HepG2 (cell line): Measurements from ENCODE around the gene MRPL20. TPM values are rescaled to one million over a fixed set of nuclear protein-coding genes. Genes with fewer than 3 reads are reported as not detected.

Experiments
- CENPT ChIP-seq: sonication (generic); formaldehyde crosslinking; IDR thresholded peaks from 2 replicates; pipeline ENCODE4 v1.8.0; 2022; ENCODE audit warnings: low read depth, mild to moderate bottlenecking, moderate library complexity, missing genetic modification reagents
- DPF2 ChIP-seq: sonication (generic); formaldehyde crosslinking; IDR thresholded peaks from 2 replicates; pipeline ENCODE4 v1.4.0; 2020; ENCODE audit warnings: mild to moderate bottlenecking, low read depth, missing genetic modification reagents, borderline replicate concordance
- FOSL2 ChIP-seq: sonication (generic); formaldehyde crosslinking; IDR thresholded peaks from 2 replicates; pipeline ENCODE4 v1.4.0; 2020; ENCODE audit warnings: missing genetic modification reagents
- IKZF1 ChIP-seq: fragments of 450-650 bp; IDR thresholded peaks from 2 replicates; pipeline ENCODE4 v1.7.1; 2016
- JUN ChIP-seq: sonication (generic); formaldehyde crosslinking; IDR thresholded peaks from 2 replicates; pipeline ENCODE4 v1.4.0; 2020; ENCODE audit warnings: mild to moderate bottlenecking, missing genetic modification reagents
- JUNB ChIP-seq: sonication (generic); formaldehyde crosslinking; IDR thresholded peaks from 2 replicates; pipeline ENCODE4 v1.8.0; 2022; ENCODE audit warnings: missing genetic modification reagents, mild to moderate bottlenecking, borderline replicate concordance
- SETDB1 ChIP-seq: sonication (generic); formaldehyde crosslinking; IDR thresholded peaks from 2 replicates; pipeline ENCODE4 v1.5.1; 2020; ENCODE audit warnings: missing genetic modification reagents, mild to moderate bottlenecking, borderline replicate concordance
- SMAD9 ChIP-seq: sonication (generic); formaldehyde crosslinking; IDR thresholded peaks from 2 replicates; pipeline ENCODE4 v1.5.1; 2020; ENCODE audit warnings: mild to moderate bottlenecking, missing genetic modification reagents
- ZBTB46 ChIP-seq: sonication (generic); formaldehyde crosslinking; IDR thresholded peaks from 2 replicates; pipeline ENCODE4 v1.4.0; 2020; ENCODE audit warnings: mild to moderate bottlenecking, missing genetic modification reagents, borderline replicate concordance
- ZFP1 ChIP-seq: IDR thresholded peaks from 2 replicates; pipeline ENCODE4 v1.6.1; 2016
- ZFP36 ChIP-seq: fragments of 150-350 bp; IDR thresholded peaks from 2 replicates; pipeline ENCODE4 v1.6.1; 2018; ENCODE audit warnings: borderline replicate concordance, low read length, low read depth; ENCODE audit not compliant: partially characterized antibody
- ZNF230 ChIP-seq: sonication (generic); formaldehyde crosslinking; IDR thresholded peaks from 2 replicates; pipeline ENCODE4 v1.4.0; 2020; ENCODE audit warnings: mild to moderate bottlenecking, missing genetic modification reagents
- ZNF253 ChIP-seq: sonication (generic); formaldehyde crosslinking; IDR thresholded peaks from 2 replicates; pipeline ENCODE4 v1.8.0; 2022; ENCODE audit warnings: mild to moderate bottlenecking, missing genetic modification reagents, borderline replicate concordance
- ZNF296 ChIP-seq: sonication (generic); formaldehyde crosslinking; conservative IDR thresholded peaks from 2 replicates; pipeline ENCODE4 v1.5.0; 2020; ENCODE audit warnings: mild to moderate bottlenecking, missing genetic modification reagents
- ZNF331 ChIP-seq: sonication (generic); formaldehyde crosslinking; IDR thresholded peaks from 2 replicates; pipeline ENCODE4 v1.4.0; 2020; ENCODE audit warnings: missing genetic modification reagents
- ZNF530 ChIP-seq: sonication (generic); formaldehyde crosslinking; IDR thresholded peaks from 2 replicates; pipeline ENCODE4 v1.5.0; 2020; ENCODE audit warnings: low read depth, mild to moderate bottlenecking, missing genetic modification reagents
- ZNF713 ChIP-seq: sonication (generic); formaldehyde crosslinking; IDR thresholded peaks from 2 replicates; pipeline ENCODE4 v1.4.0; 2020; ENCODE audit warnings: mild to moderate bottlenecking, missing genetic modification reagents
- ZNF772 ChIP-seq: sonication (generic); formaldehyde crosslinking; IDR thresholded peaks from 2 replicates; pipeline ENCODE4 v1.5.0; 2020; ENCODE audit warnings: mild to moderate bottlenecking, missing genetic modification reagents
- ZNF883 ChIP-seq: sonication (generic); formaldehyde crosslinking; IDR thresholded peaks from 2 replicates; pipeline ENCODE4 v1.5.1; 2020; ENCODE audit warnings: mild to moderate bottlenecking, missing genetic modification reagents; ENCODE audit errors: not compliant biosample characterization
- ZSCAN25 ChIP-seq: sonication (generic); formaldehyde crosslinking; IDR thresholded peaks from 2 replicates; pipeline ENCODE4 v1.8.0; 2022; ENCODE audit warnings: mild to moderate bottlenecking, missing genetic modification reagents
- ZUFSP ChIP-seq: sonication (generic); formaldehyde crosslinking; IDR thresholded peaks from 2 replicates; pipeline ENCODE4 v1.9.0; 2021; ENCODE audit warnings: missing genetic modification reagents, mild to moderate bottlenecking, borderline replicate concordance
- polyA plus RNA-seq, 8 experiments: library from polyadenylated mRNA; depleted of rRNA in 3 of 8; stranded (reverse) in 7 of 8; unstranded in 1 of 8; fragments of >200 nt; fragmentation: Illumina TruSeq in 4 of 8; extraction: Trizol in 4 of 8; gene quantifications; 2 replicates each; pipeline versions ENCODE4 v1.2.1 to v1.2.3, GENCODE V29; 2011 to 2016; ENCODE audit warnings: low read depth in 4 of 8, missing spikeins in 1 of 8, mixed read lengths in 1 of 8; ENCODE audit not compliant: insufficient read depth in 1 of 8
- total RNA-seq, 5 experiments: library from RNA; depleted of rRNA; stranded (reverse); fragments of >200 nt; fragmentation: Illumina TruSeq; extraction: Trizol; gene quantifications; 2 replicates each; pipeline ENCODE4 v1.2.3, GENCODE V29; 2016; ENCODE audit warnings: low read depth in 1 of 5
- TF ChIP-seq, protein P1 (sequence below): sonication (generic); formaldehyde crosslinking; IDR thresholded peaks from 2 replicates; pipeline ENCODE4 v1.4.0; 2020; ENCODE audit warnings: missing genetic modification reagents

The MRPL20 gene
- total and polyA plus RNA-seq, 2 of the 13 experiments (the other 11 are each of a cell fraction or from before 2014, with no cell fraction given): 59.2 to 127 TPM

DNA sequence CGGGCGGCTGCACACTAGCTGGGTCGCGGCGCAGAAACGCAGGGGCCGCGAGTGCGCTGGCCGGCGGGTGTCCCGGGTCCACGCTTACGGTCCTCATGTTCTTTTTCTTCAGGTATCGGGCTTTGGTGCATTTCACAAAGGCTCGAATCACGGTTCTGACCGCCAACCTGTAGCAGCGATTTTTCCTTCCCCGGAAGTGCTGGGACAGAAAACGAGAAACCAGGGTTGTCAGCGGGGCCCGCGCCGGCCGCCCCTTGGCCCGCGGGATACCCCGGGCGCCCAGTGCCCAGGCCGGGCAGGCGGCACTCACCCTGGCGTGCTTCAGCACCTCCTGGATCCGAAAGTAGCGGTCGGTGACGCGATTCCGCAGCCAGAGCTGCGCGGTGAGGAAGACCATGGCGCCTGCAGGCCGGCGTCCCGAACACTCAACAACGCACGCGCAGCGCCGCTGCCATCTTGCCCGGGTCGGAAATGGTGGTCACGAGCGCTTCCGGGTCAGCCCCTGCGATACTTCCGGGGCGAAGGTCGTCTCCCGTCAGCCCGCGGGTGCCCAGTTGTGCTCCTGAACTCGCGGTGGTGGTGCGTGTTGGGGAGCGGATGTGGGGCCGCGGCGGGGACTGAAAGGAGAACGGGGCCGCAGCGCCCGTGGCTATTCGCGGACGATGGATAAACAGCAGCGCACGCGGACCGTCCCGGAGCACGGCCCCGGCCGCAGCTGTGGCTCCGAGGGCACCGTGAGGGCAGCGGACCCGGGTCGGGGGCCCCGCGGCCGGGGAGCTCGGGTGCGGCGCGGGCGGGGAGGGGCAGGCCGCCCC lies at the start of gene MRPL20 (continued):
- TF ChIP-seq ZNF253 (CRISPR knock-in tag) (no peak), CENPT (CRISPR knock-in tag) (peak; percentile 36; the same call in 1 of the 2 replicates), DPF2 (CRISPR knock-in tag) (no peak), ZNF296 (CRISPR knock-in tag) (peak; percentile 65), SMAD9 (peak; percentile 93; the same call in 1 of the 2 replicates), ZSCAN25 (CRISPR knock-in tag) (peak; percentile 68), ZNF772 (CRISPR knock-in tag) (peak; percentile 59), ZUFSP (CRISPR knock-in tag) (0 out of 2 replicates have a peak, but pooled peaks have one; percentile 27), SETDB1 (CRISPR knock-in tag) (no peak), ZFP36 (no peak), FOSL2 (CRISPR knock-in tag) (peak; percentile 66), JUN (CRISPR knock-in tag) (no peak), ZBTB46 (CRISPR knock-in tag) (no peak), JUNB (CRISPR knock-in tag) (peak; percentile 15; the same call in 1 of the 2 replicates), ZNF331 (peak; percentile 70), ZNF713 (no peak), ZNF230 (CRISPR knock-in tag) (peak; percentile 74), IKZF1 (no peak), ZNF530 (CRISPR knock-in tag) (no peak; the same call in 1 of the 2 replicates), ZNF883 (CRISPR knock-in tag) (peak; percentile 84), ZFP1 (CRISPR knock-in tag) (no peak)
- TF ChIP-seq, protein P1, sequence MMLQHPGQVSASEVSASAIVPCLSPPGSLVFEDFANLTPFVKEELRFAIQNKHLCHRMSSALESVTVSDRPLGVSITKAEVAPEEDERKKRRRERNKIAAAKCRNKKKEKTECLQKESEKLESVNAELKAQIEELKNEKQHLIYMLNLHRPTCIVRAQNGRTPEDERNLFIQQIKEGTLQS (CRISPR knock-in tag): peak; percentile 66
